Fibroblast of lung (primary cell): ENCODE data around the gene DOK4.

Experiments
- CTCF ChIP-seq, 2 donors: IDR thresholded peaks in 1 of 2; conservative IDR thresholded peaks in 1 of 2; 1 replicate in 1 of 2; 2 replicates in 1 of 2; pipeline ENCODE4 v1.5.1; 2011 to 2012; ENCODE audit warnings: low read length in 2 of 2, control low read depth in 1 of 2, inconsistent platforms in 1 of 2, low read depth in 1 of 2, mild to moderate bottlenecking in 1 of 2
- EZH2 ChIP-seq: IDR thresholded peaks from 2 replicates; pipeline ENCODE4 v1.5.1; 2012; ENCODE audit warnings: low read length, control low read depth, mild to moderate bottlenecking; ENCODE audit errors: missing control alignments

GRCh38 chr16:57509231-57509923 lies 23.1 kb upstream of the DOK4 start:
- TF ChIP-seq CTCF (conservative IDR thresholded peaks at IDR 0.05 in 1 of 2, IDR thresholded peaks at IDR 0.05 in 1 of 2; ENCODE audit: low read depth in 1 of 2, low read length in 2 of 2) (no peak), EZH2 (no peak)
